ENCODE data around the gene ARFGAP1. TPM values are rescaled to one million over a fixed set of nuclear protein-coding genes. Genes with fewer than 3 reads are reported as not detected.

The ARFGAP1 gene
- total and polyA plus RNA-seq, 2 experiments from 2014 or later: 41.5 to 95.5 TPM

- TF ChIP-seq ZNF462 (CRISPR knock-in tag; IDR thresholded peaks at IDR 0.05) (no peak), NANOG (IDR thresholded peaks at IDR 0.05; ENCODE audit: borderline replicate concordance) (no peak), REST (IDR thresholded peaks at IDR 0.05; ENCODE audit: unreplicated experiment) (no peak), EZH2 (IDR thresholded peaks at IDR 0.05; ENCODE audit: low read depth, unreplicated experiment) (no peak), JUNB (IDR thresholded peaks at IDR 0.05; ENCODE audit: unreplicated experiment) (no peak), EZH2phosphoT487 (IDR thresholded peaks at IDR 0.05; ENCODE audit: unreplicated experiment) (no peak), ETS1 (IDR thresholded peaks at IDR 0.05) (no peak)
These were observed 23.2 kb downstream of the ARFGAP1 start (continued) for GRCh38 chr20:63295846-63296245.
